Transverse colon (tissue), 4 donors: Measurements from ENCODE around the gene YWHAQ.

ENCODE experiments used
- EP300 ChIP-seq: sonication (generic); formaldehyde crosslinking; IDR thresholded peaks from one replicate; pipeline ENCODE4 v1.6.1; 2017; ENCODE audit warnings: antibody characterized with exemption, low read depth
- POLR2A ChIP-seq: fragments of 450-650 bp; IDR thresholded peaks from one replicate; pipeline ENCODE4 v1.6.1; 2016; ENCODE audit warnings: antibody characterized with exemption, mild to moderate bottlenecking, moderate library complexity
- POLR2AphosphoS5 ChIP-seq, 3 donors: sonication (generic); formaldehyde crosslinking; IDR thresholded peaks; one replicate each; pipeline ENCODE4 v1.6.1; 2016; ENCODE audit warnings: antibody characterized with exemption in 3 of 3
- TF ChIP-seq, protein P1 (sequence below), 5 experiments: fragments of 200-600 bp in 3 of 5; fragments of 450-650 bp in 2 of 5; sonication (generic) in 3 of 5; IDR thresholded peaks; 1 replicate in 2 of 5; 2 replicates in 3 of 5; pipeline ENCODE4 v1.5.1; 2016 to 2017; ENCODE audit warnings: antibody characterized with exemption in 5 of 5, inconsistent platforms in 3 of 5, mild to moderate bottlenecking in 2 of 5, moderate library complexity in 1 of 5

DNA sequence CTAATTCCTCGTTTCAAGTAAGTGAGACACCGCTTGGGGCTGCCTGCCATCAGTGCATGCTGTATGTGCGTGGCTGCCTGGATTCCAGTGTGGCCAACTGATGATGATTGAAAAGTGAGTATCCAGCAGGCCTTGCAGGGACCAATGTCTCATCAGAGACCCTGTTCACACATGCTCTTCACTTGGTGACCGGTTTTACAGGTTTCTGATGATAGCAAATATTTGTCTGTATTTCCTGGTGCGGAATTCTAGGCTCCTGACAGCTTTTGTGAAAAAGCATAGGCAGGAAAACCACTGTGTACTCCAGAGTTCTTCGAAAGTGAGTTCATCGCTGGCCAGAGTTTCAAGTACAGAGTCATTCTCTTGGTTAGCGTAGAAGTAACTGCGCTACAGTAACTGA, 13.8 kb upstream of the YWHAQ start:
- TF ChIP-seq, protein P1, sequence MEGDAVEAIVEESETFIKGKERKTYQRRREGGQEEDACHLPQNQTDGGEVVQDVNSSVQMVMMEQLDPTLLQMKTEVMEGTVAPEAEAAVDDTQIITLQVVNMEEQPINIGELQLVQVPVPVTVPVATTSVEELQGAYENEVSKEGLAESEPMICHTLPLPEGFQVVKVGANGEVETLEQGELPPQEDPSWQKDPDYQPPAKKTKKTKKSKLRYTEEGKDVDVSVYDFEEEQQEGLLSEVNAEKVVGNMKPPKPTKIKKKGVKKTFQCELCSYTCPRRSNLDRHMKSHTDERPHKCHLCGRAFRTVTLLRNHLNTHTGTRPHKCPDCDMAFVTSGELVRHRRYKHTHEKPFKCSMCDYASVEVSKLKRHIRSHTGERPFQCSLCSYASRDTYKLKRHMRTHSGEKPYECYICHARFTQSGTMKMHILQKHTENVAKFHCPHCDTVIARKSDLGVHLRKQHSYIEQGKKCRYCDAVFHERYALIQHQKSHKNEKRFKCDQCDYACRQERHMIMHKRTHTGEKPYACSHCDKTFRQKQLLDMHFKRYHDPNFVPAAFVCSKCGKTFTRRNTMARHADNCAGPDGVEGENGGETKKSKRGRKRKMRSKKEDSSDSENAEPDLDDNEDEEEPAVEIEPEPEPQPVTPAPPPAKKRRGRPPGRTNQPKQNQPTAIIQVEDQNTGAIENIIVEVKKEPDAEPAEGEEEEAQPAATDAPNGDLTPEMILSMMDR (IDR thresholded peaks at IDR 0.05) = no peak
- TF ChIP-seq POLR2A (no peak), EP300 (no peak), POLR2AphosphoS5 (IDR thresholded peaks at IDR 0.05) (no peak)
